GM19238 (cell line): ENCODE measurements around the gene KCTD16.

ENCODE experiments used
- DNase-seq: peaks from one replicate; pipeline ENCODE4 v3.0.0; 2011; ENCODE audit warnings: low spot score; ENCODE audit not compliant: insufficient read length

Gene KCTD16

DNA sequence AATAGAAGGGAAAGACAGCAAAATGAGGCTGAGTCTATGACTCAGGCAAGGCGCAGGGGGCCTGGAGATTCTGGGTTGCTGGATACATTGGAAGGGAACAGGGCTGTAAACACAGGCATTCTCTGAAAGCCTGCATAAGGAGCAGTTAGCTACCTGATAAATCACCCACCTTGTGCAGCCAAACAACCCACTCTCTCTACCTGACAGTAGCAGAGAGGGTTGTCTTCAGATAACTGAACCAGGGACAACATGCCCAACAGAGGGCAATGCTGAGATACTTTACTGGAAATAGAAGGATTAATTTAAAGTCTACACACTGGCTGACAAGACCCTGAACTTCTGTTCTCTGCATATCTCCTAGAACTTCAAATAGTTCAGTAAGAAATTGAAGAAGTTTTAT is 161.6 kb downstream of the KCTD16 start:
- no peak for DNase-seq

DNA sequence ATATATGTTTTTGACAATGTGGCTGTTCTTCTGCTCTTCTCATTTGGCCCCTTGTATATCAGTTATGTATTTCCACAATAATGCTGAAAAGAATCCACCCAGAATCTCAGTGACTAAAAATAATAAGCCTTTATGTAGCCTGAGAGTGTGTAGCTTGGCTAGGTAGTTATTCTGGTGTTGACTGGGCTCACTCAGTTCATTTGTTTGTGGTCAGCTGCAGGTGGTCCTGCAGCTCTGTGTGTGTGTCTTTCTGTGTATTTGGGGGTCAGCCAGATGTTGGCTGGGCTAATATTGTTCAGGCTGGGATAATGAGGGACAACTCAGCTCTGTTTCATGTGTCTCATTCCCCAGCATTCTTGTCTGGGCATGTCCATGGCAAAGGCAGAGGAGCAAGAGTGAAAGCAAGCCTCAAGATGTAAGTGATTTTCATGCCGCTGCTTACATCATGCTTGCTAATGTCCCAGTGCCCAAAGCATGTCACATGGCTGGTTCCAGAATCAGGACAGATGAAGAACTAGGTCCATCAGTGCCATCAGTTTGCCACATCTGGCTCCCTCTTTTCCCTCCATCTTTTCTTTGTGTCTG is 162.8 kb downstream of the KCTD16 start:
- DNase-seq, result no peak

DNA sequence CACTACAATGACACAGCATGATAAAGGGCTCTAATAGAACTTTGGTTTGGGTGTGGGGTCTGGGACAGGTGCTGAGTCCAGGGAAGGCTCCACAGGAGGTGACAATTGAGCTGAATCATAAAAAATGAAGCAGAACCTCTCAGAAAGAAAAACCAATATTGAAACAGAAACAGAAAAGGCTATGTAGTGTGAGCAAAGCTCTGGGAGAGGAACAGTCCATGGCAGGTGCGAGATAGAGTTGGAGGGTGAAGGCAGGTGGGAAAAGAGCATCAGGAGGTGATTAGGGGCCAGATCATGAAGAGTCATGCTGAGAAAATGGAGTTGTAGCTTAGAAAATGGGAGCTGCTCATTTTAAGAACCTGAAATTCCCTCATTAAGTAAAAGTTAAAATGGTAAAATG is 164.9 kb downstream of the KCTD16 start:
- no peak for DNase-seq

DNA sequence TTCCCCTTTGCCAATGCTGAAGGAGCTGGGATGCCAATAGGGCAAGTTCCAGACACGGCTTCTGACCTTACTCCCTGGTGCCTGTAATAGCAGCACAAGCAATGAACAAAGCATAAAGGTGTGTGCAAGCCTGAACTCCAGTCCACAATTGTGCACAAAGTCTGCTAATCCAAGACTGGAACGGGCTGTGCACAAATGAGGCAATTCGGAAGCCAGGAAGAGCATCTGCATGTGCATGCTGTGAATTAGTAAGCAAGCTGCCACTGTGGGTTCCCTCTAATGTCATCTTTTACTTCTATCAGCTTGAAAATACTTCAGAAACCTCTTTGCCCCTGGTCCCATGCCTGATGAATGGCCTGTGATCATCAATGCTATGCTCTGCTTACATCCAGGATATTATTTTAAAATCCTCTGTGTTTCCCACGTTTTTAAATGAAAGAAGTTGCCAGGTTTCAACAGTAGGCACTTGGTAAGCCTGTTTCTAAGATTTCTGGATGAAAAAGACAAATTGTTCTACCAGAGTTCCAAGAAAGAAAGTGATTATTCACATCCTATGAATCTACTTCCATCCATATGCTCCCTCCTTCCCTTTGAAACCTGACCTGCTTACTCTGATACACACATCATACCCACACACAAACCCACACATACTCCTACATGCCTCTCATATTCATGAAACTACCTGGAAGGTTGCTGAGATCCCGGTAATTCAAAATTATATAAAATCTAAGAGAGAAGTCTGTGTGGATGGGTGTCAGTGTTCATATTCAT is 165.7 kb downstream of the KCTD16 start:
- no peak for DNase-seq

DNA sequence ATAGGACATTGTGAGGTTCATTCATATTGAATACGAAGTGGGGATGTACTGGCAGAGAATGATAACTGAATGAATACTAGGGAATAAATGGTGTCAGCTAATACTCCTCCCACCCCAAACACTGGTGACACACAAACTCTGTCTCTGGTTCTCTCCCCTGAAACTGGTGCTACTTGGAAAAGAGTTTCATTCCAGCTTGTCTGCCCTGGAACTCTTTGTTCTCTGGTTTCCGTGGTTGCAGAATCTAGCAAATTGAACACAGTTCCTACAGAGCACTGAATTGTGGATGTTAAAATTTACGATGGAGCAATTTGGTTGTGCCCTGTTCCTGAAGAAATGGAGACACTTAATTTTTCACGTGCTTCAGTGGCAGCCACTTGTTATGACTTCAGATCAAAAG is 181.7 kb downstream of the KCTD16 start:
- DNase-seq, result no peak

DNA sequence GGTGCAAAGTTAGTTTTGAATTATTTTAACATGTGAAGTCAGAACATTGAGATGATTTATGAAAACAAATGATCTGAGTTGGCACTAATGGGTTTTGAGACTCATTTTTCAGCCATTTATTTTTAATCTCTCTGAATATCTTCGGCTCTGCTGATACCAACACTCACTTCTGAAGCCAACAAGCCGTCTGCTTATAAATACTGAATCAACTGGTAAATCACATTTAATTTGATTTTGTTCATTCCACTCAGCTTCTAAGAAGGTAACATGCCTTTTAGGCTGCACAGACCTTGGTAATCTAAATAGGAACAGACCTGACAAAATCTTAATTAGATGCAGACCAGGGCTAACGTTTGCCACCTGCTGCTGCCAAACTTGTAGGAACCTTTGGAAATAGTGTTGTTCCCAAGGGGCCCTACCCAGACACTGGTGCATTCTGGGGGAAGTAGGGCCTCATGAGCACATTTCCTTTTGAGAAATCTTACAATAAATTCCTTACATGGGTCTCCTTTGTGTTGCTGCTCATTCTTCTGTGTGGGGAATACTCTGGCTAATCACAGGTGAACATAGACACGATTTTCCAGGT is 182.2 kb downstream of the KCTD16 start:
- DNase-seq, result no peak

DNA sequence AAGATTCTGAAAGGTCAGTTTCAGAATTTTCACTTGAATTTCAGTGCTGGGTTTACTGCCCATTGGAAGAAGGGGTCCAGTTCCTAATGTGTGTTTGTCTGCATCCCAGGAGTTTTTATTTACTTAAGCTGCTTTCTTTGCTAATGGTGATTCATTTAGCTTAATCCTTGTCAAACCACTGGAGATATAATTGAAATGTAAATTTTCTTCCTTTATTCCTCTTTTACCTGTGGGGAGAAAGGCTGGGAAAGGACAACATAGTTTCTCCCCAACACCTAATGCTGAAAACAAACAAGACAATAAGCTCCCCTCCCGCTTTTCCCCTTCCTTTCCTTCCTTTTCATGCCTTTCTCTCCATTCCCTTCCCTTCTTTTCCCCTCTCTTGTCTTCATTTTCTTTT is 185.8 kb downstream of the KCTD16 start:
- no peak for DNase-seq

DNA sequence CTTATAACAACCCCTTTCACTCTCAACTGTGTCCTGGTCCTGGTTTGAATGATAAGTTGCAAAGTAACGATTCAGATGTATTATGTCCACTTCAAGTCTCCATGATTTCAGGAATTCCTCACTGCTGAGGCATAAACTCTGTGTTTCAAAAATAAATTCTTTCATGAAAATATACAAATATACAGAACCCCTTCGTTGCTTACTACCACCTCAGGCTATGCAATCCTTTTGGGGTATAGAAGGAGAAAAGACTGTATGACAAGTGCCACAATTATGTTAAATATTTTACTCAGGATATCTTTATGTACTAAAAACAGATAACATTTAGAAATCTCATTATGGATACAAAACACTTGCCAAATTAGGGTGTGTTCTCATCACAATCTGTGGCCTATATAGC is 190.7 kb downstream of the KCTD16 start:
- no peak for DNase-seq

DNA sequence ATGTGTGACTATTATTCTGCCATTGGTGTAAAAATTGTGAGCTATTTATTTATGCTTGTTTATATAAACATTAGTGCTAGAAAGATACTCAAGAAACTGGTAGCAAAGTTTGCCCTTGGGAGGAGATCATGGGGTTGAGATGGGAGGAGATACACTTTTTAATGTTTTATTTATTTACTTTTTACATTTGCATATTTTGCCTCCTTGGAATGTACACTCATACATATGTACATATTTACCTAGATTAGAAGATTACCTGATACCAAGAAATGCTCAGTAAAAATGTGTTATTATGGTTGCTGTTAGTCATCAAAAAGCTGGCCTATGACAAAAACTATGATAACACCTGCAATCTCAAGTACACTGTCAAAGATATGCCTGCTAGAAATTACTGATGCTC is 195.2 kb downstream of the KCTD16 start:
- DNase-seq, result no peak

DNA sequence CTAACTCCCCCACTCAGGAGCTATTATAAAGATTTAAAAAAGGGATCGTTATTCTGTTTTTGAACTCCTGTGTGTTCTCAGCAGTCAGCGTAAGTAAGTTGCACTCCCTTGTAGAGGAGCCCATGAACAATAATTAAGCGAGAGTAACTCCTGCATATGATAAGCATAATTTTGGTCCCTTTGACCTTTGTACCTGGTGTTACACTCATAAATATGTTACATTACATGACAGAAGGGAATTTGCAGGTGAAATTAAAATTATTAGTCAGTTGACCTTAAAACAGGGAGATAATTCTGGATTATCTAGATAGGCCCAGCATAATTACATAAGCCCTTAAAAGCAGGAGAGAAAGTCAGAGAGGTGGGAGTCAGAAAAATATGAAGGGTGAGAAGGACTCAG is 197.3 kb downstream of the KCTD16 start:
- no peak for DNase-seq

DNA sequence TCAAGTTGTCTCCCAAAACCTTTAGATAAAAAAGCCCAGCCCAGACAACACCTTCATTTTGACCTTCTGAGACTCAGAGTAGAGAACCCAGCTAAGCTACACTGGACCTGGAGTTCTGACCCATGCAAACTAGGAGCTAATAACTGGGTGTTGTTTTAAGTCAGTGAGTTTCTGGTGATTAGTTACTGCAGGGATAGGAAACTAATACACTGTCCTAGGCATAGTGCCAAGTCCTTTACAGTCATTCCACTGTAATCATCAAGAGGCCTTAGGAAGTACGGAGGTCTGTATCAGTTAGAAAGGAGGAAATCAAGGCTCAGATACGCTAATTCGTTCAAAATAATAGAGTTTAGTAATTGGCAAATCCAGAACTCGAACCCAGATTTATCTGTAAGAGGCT is 197.9 kb downstream of the KCTD16 start:
- DNase-seq, result no peak

DNA sequence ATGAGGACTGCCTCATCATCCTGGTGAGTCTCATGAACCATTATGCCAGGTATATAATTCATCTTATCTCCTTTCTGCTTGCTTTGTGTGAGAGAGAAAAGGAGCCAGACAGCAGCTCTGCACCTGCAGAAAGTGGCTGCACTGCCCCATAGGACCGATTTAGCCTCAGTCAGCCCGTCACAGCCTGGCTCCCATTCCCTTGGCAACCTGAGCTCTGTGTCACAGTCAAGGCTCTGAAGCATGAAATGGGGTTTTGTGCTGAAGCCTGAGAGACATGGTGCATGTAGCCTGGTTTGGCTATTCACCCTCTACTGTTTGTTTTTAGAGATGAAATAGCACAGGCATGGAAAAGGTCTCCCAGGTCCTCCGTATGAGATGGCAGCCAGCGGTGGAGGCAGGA is 198.3 kb downstream of the KCTD16 start:
- DNase-seq, result no peak

DNA sequence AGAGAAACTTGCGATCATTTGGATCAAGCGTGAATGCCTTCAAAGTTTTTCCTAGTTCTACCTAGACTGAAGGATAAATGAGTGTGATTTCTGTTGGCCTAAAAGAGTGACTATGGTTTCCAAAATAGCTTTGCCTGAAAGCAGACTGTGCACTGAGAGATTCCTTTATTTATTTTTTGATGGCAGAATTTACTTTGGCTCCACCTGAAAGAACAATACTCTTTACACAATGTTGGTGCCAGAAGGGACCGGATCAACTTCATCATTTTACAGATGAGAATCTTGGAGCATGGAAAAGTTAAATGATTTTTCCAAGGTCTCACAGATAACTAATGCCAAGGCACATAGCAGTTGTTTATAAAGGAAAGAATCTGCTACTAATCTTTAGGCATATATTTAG is 199.6 kb downstream of the KCTD16 start:
- DNase-seq, result no peak

DNA sequence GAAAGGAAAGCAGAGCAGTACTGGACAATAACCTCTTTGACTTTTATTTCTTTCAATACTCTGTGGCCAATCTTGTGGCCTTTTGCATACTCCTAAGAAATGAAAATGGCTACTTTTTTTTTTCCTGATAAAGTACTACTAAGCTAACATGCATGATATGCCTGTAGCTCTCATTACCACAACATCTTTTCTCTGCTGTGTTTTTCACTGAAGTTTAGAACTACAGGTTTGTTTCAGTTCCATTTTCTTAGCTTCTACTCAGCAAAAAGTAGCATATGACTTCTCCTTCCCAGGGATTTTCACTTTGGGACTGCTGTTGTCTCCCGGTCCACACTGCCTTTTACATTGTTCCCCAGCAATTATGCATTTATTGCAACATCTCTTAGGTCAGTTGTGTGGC is 204.0 kb downstream of the KCTD16 start:
- no peak for DNase-seq

DNA sequence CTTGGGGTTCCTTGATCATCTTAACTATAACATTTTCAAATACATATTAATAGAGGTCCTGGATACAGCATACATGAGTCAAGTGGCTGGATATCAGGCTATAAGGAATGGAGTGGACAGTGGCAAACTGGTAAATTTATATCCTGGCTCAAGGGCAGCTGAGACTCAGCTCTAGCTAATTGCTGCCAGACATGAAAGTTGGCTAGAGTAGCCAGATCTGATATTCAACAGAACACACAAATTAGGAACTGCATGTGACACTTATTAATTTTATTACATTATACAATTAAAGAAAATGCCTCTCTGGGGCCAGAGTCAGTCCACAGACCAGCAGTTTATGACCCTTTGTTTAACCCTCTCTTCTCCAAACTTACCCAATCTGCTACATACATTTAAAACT is 206.5 kb downstream of the KCTD16 start:
- no peak for DNase-seq

DNA sequence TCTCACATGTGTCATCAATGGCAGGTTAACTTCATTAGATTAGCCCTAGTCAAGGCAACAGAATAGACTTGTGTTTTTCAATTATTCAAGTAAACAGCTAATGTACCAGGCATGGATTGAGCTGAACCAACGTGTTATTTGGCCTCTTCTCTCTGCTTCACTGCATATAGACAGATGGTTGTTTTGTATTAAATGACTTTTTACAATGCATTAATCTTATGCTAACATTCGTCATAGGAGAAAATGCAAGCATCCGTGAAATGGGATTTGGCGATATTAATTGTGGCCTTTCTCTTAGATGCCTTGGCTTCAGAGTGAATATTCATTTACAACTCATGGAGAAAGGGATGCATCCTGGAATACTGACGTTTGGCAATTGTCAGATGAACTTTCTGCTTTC is 208.0 kb downstream of the KCTD16 start:
- DNase-seq, result no peak

DNA sequence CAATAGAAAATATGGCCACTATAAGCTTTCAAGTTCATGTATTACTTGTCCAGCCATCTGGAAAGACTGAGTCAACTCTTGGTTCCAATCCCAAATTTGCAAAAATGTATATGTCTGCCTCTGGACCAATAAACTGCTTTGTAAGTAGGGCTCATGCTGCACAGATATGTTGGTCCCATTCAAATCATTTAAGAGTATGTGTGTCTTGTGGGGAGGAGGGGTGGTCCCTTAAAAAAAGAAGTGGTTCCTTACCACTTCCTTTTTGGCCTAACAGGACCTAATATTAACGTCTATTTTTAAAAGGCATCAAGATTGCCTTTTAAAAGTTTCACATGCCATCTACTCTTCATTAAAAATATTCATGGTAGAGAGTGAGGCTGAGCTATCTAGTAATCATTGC is 214.9 kb downstream of the KCTD16 start:
- DNase-seq, result no peak

DNA sequence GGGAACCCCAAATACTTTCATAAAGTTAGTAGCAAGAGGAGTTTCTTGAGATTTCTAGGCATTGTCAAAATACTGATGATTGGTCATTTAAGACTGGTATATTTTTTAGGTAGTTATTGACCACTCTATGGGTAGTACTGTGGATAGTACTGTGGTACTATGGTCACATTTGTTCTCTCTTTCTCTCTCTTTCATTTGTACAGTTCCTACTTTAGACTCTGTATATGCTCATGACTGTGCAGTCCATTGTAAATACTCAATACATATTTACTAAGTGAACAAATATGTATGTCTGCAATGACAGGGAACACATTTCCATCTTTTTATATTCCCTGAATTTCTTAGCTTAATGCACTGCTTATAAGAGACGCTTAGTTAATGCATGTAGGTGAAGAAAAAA is 215.6 kb downstream of the KCTD16 start:
- no peak for DNase-seq

DNA sequence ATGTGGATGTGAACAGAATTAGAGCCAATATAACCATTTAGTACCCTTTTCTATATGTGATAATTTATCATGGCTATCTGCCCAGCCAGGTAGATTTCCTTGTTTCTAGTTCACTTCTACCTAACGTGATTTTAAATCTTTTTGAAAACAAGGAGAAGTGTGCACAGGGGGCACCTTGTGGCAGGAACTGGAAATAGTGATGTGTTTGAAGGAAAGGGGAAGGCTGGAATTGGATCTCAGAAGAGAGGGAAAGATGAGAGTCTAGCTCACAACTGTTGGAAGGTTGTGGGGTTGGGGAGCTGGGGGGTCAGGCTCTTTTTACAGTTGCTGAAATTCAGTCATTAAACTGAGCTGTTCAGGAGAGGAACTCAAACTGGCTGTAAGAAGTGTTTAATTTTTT is 219.5 kb downstream of the KCTD16 start:
- DNase-seq, result no peak

DNA sequence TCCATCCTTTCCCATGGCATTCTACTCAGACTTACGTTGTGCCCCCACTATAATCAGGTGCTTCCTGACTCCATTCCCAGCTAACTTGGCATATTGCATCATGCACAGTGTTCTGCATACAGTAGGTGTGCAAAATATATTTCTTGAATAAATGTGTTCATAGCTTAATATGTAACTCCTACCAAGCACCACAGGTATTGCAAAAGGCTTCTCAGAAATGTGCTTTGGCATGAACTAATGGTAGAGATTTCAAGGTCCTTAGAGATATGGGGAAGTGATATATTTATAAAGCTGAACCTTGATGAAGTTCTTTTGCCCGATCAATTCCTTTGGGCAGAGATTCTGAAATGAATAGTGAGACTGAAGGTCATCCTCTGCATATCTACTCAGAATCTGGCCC is 220.4 kb downstream of the KCTD16 start:
- no peak for DNase-seq

DNA sequence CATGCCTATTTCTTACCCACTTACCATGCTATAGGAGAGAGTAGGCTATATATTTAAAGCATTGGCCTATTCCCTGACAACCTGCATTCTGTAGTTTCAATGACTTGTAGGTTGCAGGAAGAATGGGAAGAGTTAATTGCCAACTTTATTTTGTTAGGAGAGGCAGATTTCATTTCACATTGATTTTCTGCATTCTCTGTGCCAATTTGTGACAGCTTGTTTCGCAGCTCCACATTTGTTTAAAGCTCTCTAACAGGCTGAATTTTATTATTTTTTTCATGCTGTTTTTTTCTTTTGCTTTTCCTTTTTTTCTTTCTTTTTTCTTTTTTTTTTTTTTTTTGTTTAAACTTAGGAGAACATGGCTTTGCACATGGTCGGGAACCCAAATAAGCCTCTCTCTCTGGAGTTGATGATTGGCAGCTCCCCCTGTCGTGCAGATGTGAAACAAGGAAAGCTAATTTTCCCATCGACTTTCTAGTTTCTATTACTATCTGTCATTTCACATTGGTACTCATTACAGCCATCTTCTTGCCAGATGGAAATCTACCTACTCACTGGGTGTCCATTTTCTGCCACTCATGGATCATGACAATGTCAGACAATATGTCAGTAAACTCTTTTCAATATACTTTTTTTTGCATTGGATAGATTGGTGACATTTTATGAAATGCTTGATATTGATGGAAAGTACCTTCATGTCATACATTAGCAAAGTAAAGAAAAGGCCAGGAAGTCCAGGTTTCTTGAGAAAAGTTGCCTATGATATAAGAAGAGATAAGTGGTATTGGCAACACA is 223.2 kb downstream of the KCTD16 start:
- DNase-seq, result no peak

DNA sequence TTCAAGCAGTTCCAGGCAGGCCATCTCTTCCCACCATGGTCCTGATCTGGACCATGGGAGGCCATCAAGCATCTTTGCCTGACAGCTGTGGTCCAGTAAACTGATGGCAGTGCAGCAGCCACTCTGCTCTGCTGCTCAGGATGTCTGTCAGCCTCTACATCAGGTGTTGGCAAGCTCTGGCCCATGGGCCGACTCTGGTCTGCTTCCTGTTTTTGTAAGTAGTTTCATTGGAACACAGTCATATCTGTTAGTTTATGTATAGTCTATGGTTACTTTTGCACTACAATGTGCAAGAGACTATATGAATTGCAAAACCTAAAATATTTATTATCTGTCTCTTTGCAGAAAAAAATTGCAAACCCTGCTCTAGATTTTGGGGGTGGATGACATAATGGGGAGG is 225.0 kb downstream of the KCTD16 start:
- no peak for DNase-seq
